Hepatocyte (in vitro differentiated cells): ENCODE data around the gene GLIS2. TPM values are rescaled to one million over a fixed set of nuclear protein-coding genes. Genes with fewer than 3 reads are reported as not detected.
A peak's percentile ranks its signal among the peaks of the same experiment; 100 is the strongest.

Experiments
- DNase-seq: peaks from one replicate; pipeline ENCODE4 v3.0.0-alpha.2; 2016; ENCODE audit warnings: low spot score
- H2AFZ ChIP-seq: fragments of 200-600 bp; sonication (generic); 2 replicates; pipeline ENCODE4 v1.6.0; 2016; ENCODE audit warnings: antibody characterized with exemption, mild to moderate bottlenecking
- H3K27ac ChIP-seq: fragments of 200-600 bp; sonication (generic); 2 replicates; pipeline ENCODE4 v1.5.1; 2016; ENCODE audit warnings: mild to moderate bottlenecking
- H3K27me3 ChIP-seq: fragments of 200-600 bp; sonication (generic); 2 replicates; pipeline ENCODE4 v1.6.1; 2016
- H3K36me3 ChIP-seq: fragments of 200-600 bp; sonication (generic); replicated peaks from 2 replicates; pipeline ENCODE4 v1.5.1; 2016; ENCODE audit warnings: low read depth; ENCODE audit not compliant: insufficient read depth
- H3K4me1 ChIP-seq: fragments of 200-600 bp; sonication (generic); 2 replicates; pipeline ENCODE4 v1.5.1; 2016; ENCODE audit warnings: mild to moderate bottlenecking, moderate library complexity; ENCODE audit not compliant: insufficient read depth
- H3K4me2 ChIP-seq: fragments of 200-600 bp; sonication (generic); 2 replicates; pipeline ENCODE4 v1.6.0; 2016
- H3K4me3 ChIP-seq: fragments of 200-600 bp; sonication (generic); 2 replicates; pipeline ENCODE4 v1.5.1; 2016; ENCODE audit warnings: mild to moderate bottlenecking
- H3K79me2 ChIP-seq: fragments of 200-600 bp; sonication (generic); 2 replicates; pipeline ENCODE4 v1.6.0; 2017; ENCODE audit warnings: mild to moderate bottlenecking
- H3K9me2 ChIP-seq: fragments of 200-600 bp; sonication (generic); replicated peaks from 2 replicates; pipeline ENCODE4 v1.6.0; 2017; ENCODE audit warnings: mild to moderate bottlenecking; ENCODE audit not compliant: insufficient read depth
- H3K9me3 ChIP-seq: fragments of 200-600 bp; sonication (generic); 2 replicates; pipeline ENCODE4 v1.5.1; 2016; ENCODE audit warnings: low read depth, mild to moderate bottlenecking
- H4K20me1 ChIP-seq: fragments of 200-600 bp; sonication (generic); 2 replicates; pipeline ENCODE4 v1.6.0; 2016; ENCODE audit warnings: mild to moderate bottlenecking; ENCODE audit not compliant: insufficient read depth, poor library complexity, severe bottlenecking
- CTCF ChIP-seq: fragments of 200-600 bp; sonication (generic); IDR thresholded peaks from 2 replicates; pipeline ENCODE4 v1.5.1; 2016; ENCODE audit warnings: antibody characterized with exemption, mild to moderate bottlenecking; ENCODE audit not compliant: poor library complexity
- EZH2 ChIP-seq: fragments of 200-600 bp; sonication (generic); IDR thresholded peaks from 2 replicates; pipeline ENCODE4 v1.6.1; 2016; ENCODE audit warnings: antibody characterized with exemption, mild to moderate bottlenecking, borderline replicate concordance
- EZH2phosphoT487 ChIP-seq: fragments of 200-600 bp; sonication (generic); IDR thresholded peaks from one replicate; pipeline ENCODE4 v1.6.1; 2018; ENCODE audit warnings: antibody characterized with exemption, mild to moderate bottlenecking, low read depth, moderate library complexity; ENCODE audit not compliant: unreplicated experiment, severe bottlenecking
- WGBS: methylation state at CpG from one replicate; pipeline ENCODE4 v1.1.6; 2016; ENCODE audit warnings: low lambda C conversion rate; ENCODE audit errors: missing lambda C conversion rate; 5-methylcytosine and 5-hydroxymethylcytosine counted together
- polyA plus RNA-seq: library from polyadenylated mRNA; unstranded; fragments of >200 nt; fragmentation: Nextera tagmentation; extraction: Ambion mirVana; gene quantifications from 2 replicates; pipeline ENCODE4 v1.2.1, GENCODE V29; 2016
- total RNA-seq: library from RNA; depleted of rRNA; stranded (reverse); fragments of >200 nt; gene quantifications from 2 replicates; pipeline ENCODE4 v1.2.3, GENCODE V29; 2014

GLIS2 gene
- total and polyA plus RNA-seq, 2 experiments from 2014 or later, result 3.6 to 11.3 TPM

GRCh38 chr16:4344983-4345835, 29.3 kb downstream of the GLIS2 start:
- Histone ChIP-seq H3K36me3 (no peaks in the 10 kb centered on the region), H3K4me1 (peaks cover 17% of the 10 kb centered on the region), H3K9me2 (no peaks in the 10 kb centered on the region), H2AFZ (no peak overlapping the region), H3K79me2 (peaks cover 79% of the 10 kb centered on the region), H3K27ac (peak overlapping the region; percentile 27), H3K27me3 (no peaks in the 10 kb centered on the region), H4K20me1 (peaks cover 10% of the 10 kb centered on the region), H3K9me3 (no peaks in the 10 kb centered on the region), H3K4me2 (peak overlapping the region; percentile 29), H3K4me3 (no peak overlapping the region)
- DNase-seq, result no peak
- 95% methylated on average over 26 of the region's 26 CpGs for WGBS
- no peak for TF ChIP-seq EZH2phosphoT487
- TF ChIP-seq EZH2, result no peak
- TF ChIP-seq CTCF, result no peak

GRCh38 chr16:4345836-4346781, 30.2 kb downstream of the GLIS2 start:
- no peaks in the 10 kb centered on the region for H3K27me3 ChIP-seq
- H3K4me1 ChIP-seq, result peaks cover 15% of the 10 kb centered on the region
- H3K9me2 ChIP-seq, result no peaks in the 10 kb centered on the region
- H3K36me3 ChIP-seq, result no peaks in the 10 kb centered on the region
- H3K9me3 ChIP-seq, result no peaks in the 10 kb centered on the region
- DNase-seq, result no peak
- H3K27ac ChIP-seq, result peak overlapping the region; percentile 36
- no peak overlapping the region for H2AFZ ChIP-seq
- H3K4me3 ChIP-seq, result no peak overlapping the region
- peaks cover 8% of the 10 kb centered on the region for H4K20me1 ChIP-seq
- 76% methylated on average over 14 of the region's 14 CpGs for WGBS
- no peak for TF ChIP-seq CTCF
- no peak for TF ChIP-seq EZH2phosphoT487
- no peak for TF ChIP-seq EZH2
- peak overlapping the region; percentile 29 for H3K4me2 ChIP-seq
- peaks cover 79% of the 10 kb centered on the region for H3K79me2 ChIP-seq

- H3K4me2 ChIP-seq, result no peak overlapping the region
- H3K27me3 ChIP-seq, result no peaks in the 10 kb centered on the region
Observed at GRCh38 chr16:4347010-4347409, 31.1 kb downstream of the GLIS2 start.

More at GRCh38 chr16:4347010-4347409, 31.1 kb downstream of the GLIS2 start:
- peak overlapping the region; percentile 48 for H3K27ac ChIP-seq
- 84% methylated on average over 8 of the region's 8 CpGs for WGBS
- no peaks in the 10 kb centered on the region for H3K36me3 ChIP-seq
- H3K4me1 ChIP-seq, result peaks cover 15% of the 10 kb centered on the region
- H3K4me3 ChIP-seq, result no peak overlapping the region
- no peaks in the 10 kb centered on the region for H3K9me2 ChIP-seq
- no peaks in the 10 kb centered on the region for H3K9me3 ChIP-seq
- TF ChIP-seq CTCF (no peak), EZH2phosphoT487 (no peak), EZH2 (no peak)
- peaks cover 70% of the 10 kb centered on the region for H3K79me2 ChIP-seq
- peaks cover 8% of the 10 kb centered on the region for H4K20me1 ChIP-seq
- no peak overlapping the region for H2AFZ ChIP-seq
- no peak for DNase-seq
